K562 (cell line): Measurements from ENCODE around the gene IL23A. TPM values are rescaled to one million over a fixed set of nuclear protein-coding genes. Genes with fewer than 3 reads are reported as not detected.
A peak's percentile ranks its signal among the peaks of the same experiment; 100 is the strongest.

Source experiments
- ATAC-seq: fragments of 200-7000 bp; cut with Tn5 transposase; 3 replicates; pipeline ENCODE4 v1.9.1; 2020; ENCODE audit warnings: moderate library complexity
- BruUV-seq: library from RNA; stranded (reverse); fragments of 400-500 nt; replicated peaks from 2 replicates; lab custom pipeline; 2021; lab: Mats Ljungman, UMichigan
- CTCF ChIA-PET: fragments of 300-600 bp; formaldehyde crosslinking; extraction: SDS; loops from one replicate; lab custom pipeline; 2021; ENCODE audit warnings: low intra/inter-chr PET ratio; lab: Yijun Ruan, JAX
- POLR2A ChIA-PET: fragments of 300-600, 350-650 bp; sonication (Branson Sonifier 250); formaldehyde crosslinking; extraction: SDS; loops from one replicate; lab custom pipeline; 2021; ENCODE audit warnings: antibody characterized with exemption, inconsistent platforms; lab: Yijun Ruan, JAX
- DNase-seq, 4 experiments: peaks; one replicate each; pipeline versions ENCODE4 v3.0.0 to v3.0.0-alpha.2; 2011 to 2018; ENCODE audit warnings: low spot score in 3 of 4, mixed read lengths in 3 of 4; ENCODE audit errors: extremely low read depth in 1 of 4
- FAIRE-seq: peaks from 2 replicates; lab custom pipeline; 2011; peaks lifted over from hg19 to GRCh38; lab: Jason Lieb, UNC
- H2AFZ ChIP-seq: 2 replicates; pipeline ENCODE4 v1.6.0; 2011; ENCODE audit warnings: low read depth, low read length, control low read depth, inconsistent platforms
- H3K27ac ChIP-seq: fragments of 200-600 bp; 3 replicates; pipeline ENCODE4 v1.8.0; 2011; ENCODE audit warnings: low read depth, mild to moderate bottlenecking, control low read depth, inconsistent platforms, low read length, moderate library complexity, mixed read lengths; ENCODE audit errors: extremely low read depth
- H3K27me3 ChIP-seq, 2 experiments: fragments of 300-600 bp in 1 of 2; 2 replicates in 1 of 2; 3 replicates in 1 of 2; pipeline versions ENCODE4 v1.6.0 to v1.8.0; 2011; ENCODE audit warnings: inconsistent platforms in 2 of 2, low read length in 2 of 2, mild to moderate bottlenecking in 1 of 2, mixed read lengths in 1 of 2, moderate library complexity in 1 of 2; ENCODE audit not compliant: control insufficient read depth in 2 of 2, insufficient read depth in 2 of 2
- H3K36me3 ChIP-seq: fragments of 300-600 bp; 3 replicates; pipeline ENCODE4 v1.8.0; 2011; ENCODE audit warnings: mild to moderate bottlenecking, low read length, inconsistent platforms; ENCODE audit not compliant: control insufficient read depth, insufficient read depth
- H3K4me1 ChIP-seq, 2 experiments: fragments of 200-600 bp in 1 of 2; replicated peaks in 1 of 2; 2 replicates in 1 of 2; 3 replicates in 1 of 2; pipeline versions ENCODE4 v1.5.1 to v1.8.0; 2011; ENCODE audit warnings: inconsistent platforms in 2 of 2, low read length in 2 of 2, mild to moderate bottlenecking in 1 of 2, mixed read lengths in 1 of 2, moderate library complexity in 1 of 2; ENCODE audit not compliant: control insufficient read depth in 2 of 2, insufficient read depth in 2 of 2
- H3K4me2 ChIP-seq: 2 replicates; pipeline ENCODE4 v1.6.1; 2011; ENCODE audit warnings: low read length, control low read depth, inconsistent platforms, mixed read lengths; ENCODE audit not compliant: insufficient read depth
- H3K4me3 ChIP-seq: fragments of 200-600 bp; sonication (generic), shearing (Covaris generic); 2 replicates; pipeline ENCODE4 v1.5.1; 2016; ENCODE audit warnings: control low read depth, inconsistent platforms
- H3K79me2 ChIP-seq: fragments of 200-600 bp; 3 replicates; pipeline ENCODE4 v1.8.0; 2011; ENCODE audit warnings: low read length, inconsistent platforms; ENCODE audit not compliant: control insufficient read depth, insufficient read depth
- H3K9ac ChIP-seq, 2 experiments: 2 replicates each; pipeline versions ENCODE4 v1.6.0 to v1.6.1; 2011; ENCODE audit warnings: low read depth in 2 of 2, low read length in 2 of 2, control low read depth in 1 of 2, inconsistent platforms in 1 of 2, mild to moderate bottlenecking in 1 of 2, mixed read lengths in 1 of 2; ENCODE audit not compliant: insufficient read depth in 1 of 2
- H3K9me1 ChIP-seq: one replicate; pipeline ENCODE4 v1.6.0; 2011; ENCODE audit warnings: inconsistent platforms, mild to moderate bottlenecking, low read length, moderate library complexity; ENCODE audit not compliant: control insufficient read depth, insufficient read depth
- H3K9me3 ChIP-seq: replicated peaks from 2 replicates; pipeline ENCODE4 v1.5.1; 2011; ENCODE audit warnings: low read depth, low read length, inconsistent platforms; ENCODE audit not compliant: control insufficient read depth, insufficient read depth
- H4K20me1 ChIP-seq: replicated peaks from 2 replicates; pipeline ENCODE4 v1.6.1; 2011; ENCODE audit warnings: low read length, inconsistent platforms, mixed read lengths; ENCODE audit not compliant: control insufficient read depth, insufficient read depth
- CHAMP1 ChIP-seq: fragments of 450-650 bp; IDR thresholded peaks from 2 replicates; pipeline ENCODE4 v1.6.1; 2016; ENCODE audit warnings: mild to moderate bottlenecking
- MGA ChIP-seq: fragments of 450-650 bp; IDR thresholded peaks from 2 replicates; pipeline ENCODE4 v1.6.1; 2016; ENCODE audit warnings: mild to moderate bottlenecking, moderate library complexity
- PKNOX1 ChIP-seq: fragments of 450-650 bp; IDR thresholded peaks from 2 replicates; pipeline ENCODE4 v1.6.1; 2016
- WGBS: fragments of 100-300 bp; shearing (Covaris generic); methylation state at CpG from one replicate; pipeline ENCODE4 v1.1.6; 2016; ENCODE audit warnings: low coverage, mixed read lengths; ENCODE audit not compliant: insufficient coverage; ENCODE audit errors: missing lambda C conversion rate; 5-methylcytosine and 5-hydroxymethylcytosine counted together
- in situ Hi-C: fragments of 300-500 bp; cut with MboI; formaldehyde crosslinking; loops from 4 replicates; pipeline ENCODE4 v1.15.0; 2018; ENCODE audit warnings: inconsistent platforms, mixed read lengths
- intact Hi-C: fragments of 100-400 bp; cut with micrococcal nuclease; formaldehyde crosslinking; loops from 2 replicates; pipeline ENCODE4 v1.14.2; 2022
- polyA plus RNA-seq, 8 experiments: library from polyadenylated mRNA; depleted of rRNA in 4 of 8; stranded (reverse) in 5 of 8; unstranded in 3 of 8; fragments of >200 nt; fragmentation: Nextera tagmentation in 2 of 8; fragmentation: Illumina TruSeq in 1 of 8; extraction: Ambion mirVana in 2 of 8; extraction: Trizol in 1 of 8; gene quantifications; 2 replicates each; pipeline versions ENCODE4 v1.2.1 to v1.2.3, GENCODE V29; 2011 to 2014; ENCODE audit warnings: inconsistent platforms in 1 of 8, missing spikeins in 1 of 8
- total RNA-seq, 7 experiments: library from RNA; depleted of rRNA in 6 of 7; stranded (reverse); fragments of >200 nt in 6 of 7; fragmentation: Illumina TruSeq in 2 of 7; extraction: Trizol in 2 of 7; gene quantifications; 2 replicates each; pipeline versions ENCODE4 v1.2.1 to v1.2.3, GENCODE V29; 2011 to 2021; ENCODE audit warnings: low replicate concordance in 1 of 7

The IL23A gene
- total and polyA plus RNA-seq, 9 of the 15 experiments (the other 6 are each of a cell fraction or from before 2014, with no cell fraction given) = 4.4 to 37.2 (median 9.6) TPM

GRCh38 chr12:56387152-56387736, 48.6 kb downstream of the IL23A start:
- peaks cover 14 to 18% of the 10 kb centered on the region in 2 experiments for H3K4me1 ChIP-seq
- H3K79me2 ChIP-seq = no peaks in the 10 kb centered on the region
- TF ChIP-seq PKNOX1 (0 out of 2 replicates have a peak, but pooled peaks have one; percentile 11), CHAMP1 (no peak), MGA (0 out of 2 replicates have a peak, but pooled peaks have one; percentile 11)
- CTCF ChIA-PET = no interaction called here
- intact Hi-C loops (no loop called here), in situ Hi-C loops (no loop called here)
- no peaks in the 10 kb centered on the region for H3K9me1 ChIP-seq
- peak overlapping the region; percentile 96 for H2AFZ ChIP-seq
- H3K36me3 ChIP-seq = no peaks in the 10 kb centered on the region
- H3K4me2 ChIP-seq = peak overlapping the region; percentile 39
- POLR2A ChIA-PET = interaction anchor here (0.6 to 1.9 kb wide), 5 partner anchors 10 to 88 kb away, joined by 3 to 12 read pairs (median 3); no protein-coding TSS in a partner anchor
- peak in 1 of 4 experiments; percentile 38 for DNase-seq
- no peaks in the 10 kb centered on the region for H3K27me3 ChIP-seq
- H4K20me1 ChIP-seq = no peaks in the 10 kb centered on the region
- FAIRE-seq = peak; percentile 49
- peak overlapping the region; percentile 50; the same call in 2 of the 3 replicates for H3K27ac ChIP-seq
- 43% methylated on average over 7 of the region's 7 CpGs for WGBS
- peak overlapping the region; percentile 5 to 32; a peak in 2 of 4 replicates for H3K9ac ChIP-seq
- no TSS peak for BruUV-seq
- ATAC-seq = peak; percentile 11; the same call in 1 of the 3 replicates
- no peaks in the 10 kb centered on the region; the same call in 1 of the 2 replicates for H3K9me3 ChIP-seq
- no peak overlapping the region for H3K4me3 ChIP-seq
